SK-N-SH treated with all-trans-retinoic acid at 6 μM for 48 hours (cell line): ENCODE results near the gene OR4E2.

ENCODE experiments used
- BACH2 ChIP-seq: fragments of 250-450 bp; sonication (Bioruptor Pico); IDR thresholded peaks from 2 replicates; pipeline ENCODE4 v1.9.0; 2021; ENCODE audit warnings: mild to moderate bottlenecking, borderline replicate concordance
- CREB5 ChIP-seq: fragments of 250-450 bp; sonication (Bioruptor Pico); IDR thresholded peaks from 2 replicates; pipeline ENCODE4 v1.5.1; 2020; ENCODE audit warnings: low read depth, mild to moderate bottlenecking, moderate library complexity
- PATZ1 ChIP-seq: fragments of 250-450 bp; sonication (Bioruptor Pico); IDR thresholded peaks from 2 replicates; pipeline ENCODE4 v1.8.0; 2020; ENCODE audit warnings: mild to moderate bottlenecking, moderate library complexity, borderline replicate concordance
- TSHZ2 ChIP-seq: fragments of 250-450 bp; sonication (Bioruptor Pico); IDR thresholded peaks from 2 replicates; pipeline ENCODE4 v1.5.0; 2020; ENCODE audit warnings: mild to moderate bottlenecking, moderate library complexity
- ZFP3 ChIP-seq: fragments of 250-450 bp; sonication (Bioruptor Pico); IDR thresholded peaks from 2 replicates; pipeline ENCODE4 v1.5.0; 2020; ENCODE audit warnings: mild to moderate bottlenecking, moderate library complexity
- ZFP30 ChIP-seq: fragments of 450-650 bp; formaldehyde crosslinking; IDR thresholded peaks from 2 replicates; pipeline ENCODE4 v1.5.0; 2022; ENCODE audit warnings: mild to moderate bottlenecking, moderate library complexity
- ZNF8 ChIP-seq: fragments of 450-650 bp; formaldehyde crosslinking; IDR thresholded peaks from 2 replicates; pipeline ENCODE4 v1.5.0; 2020; ENCODE audit warnings: mild to moderate bottlenecking, moderate library complexity

GRCh38 chr14:21714318-21714929 is 60.8 kb downstream of the OR4E2 start:
- no peak for TF ChIP-seq TSHZ2
- no peak for TF ChIP-seq ZNF8
- no peak for TF ChIP-seq PATZ1 (CRISPR knock-in tag)
- TF ChIP-seq BACH2 (CRISPR knock-in tag), result no peak
- TF ChIP-seq CREB5 (CRISPR knock-in tag), result no peak
- TF ChIP-seq ZFP30 (CRISPR knock-in tag), result no peak
- TF ChIP-seq ZFP3, result no peak
